Suprapubic skin (tissue), 4 donors: ENCODE results near the gene NCKAP5. TPM values are rescaled to one million over a fixed set of nuclear protein-coding genes. Genes with fewer than 3 reads are reported as not detected.

Experiments
- DNase-seq, 2 donors: peaks; one replicate each; pipeline ENCODE4 v3.0.0-alpha.2; 2019; ENCODE audit warnings: low spot score in 2 of 2
- H3K27ac ChIP-seq: fragments of 200-600 bp; sonication (generic); one replicate; pipeline ENCODE4 v1.5.1; 2019
- H3K27me3 ChIP-seq: fragments of 200-600 bp; sonication (generic); one replicate; pipeline ENCODE4 v1.5.1; 2019
- H3K36me3 ChIP-seq: fragments of 200-600 bp; sonication (generic); one replicate; pipeline ENCODE4 v1.5.1; 2019
- H3K4me1 ChIP-seq: fragments of 200-600 bp; sonication (generic); one replicate; pipeline ENCODE4 v1.5.1; 2019
- H3K4me3 ChIP-seq: fragments of 200-600 bp; sonication (generic); one replicate; pipeline ENCODE4 v1.5.1; 2019; ENCODE audit warnings: mild to moderate bottlenecking
- H3K9me3 ChIP-seq: fragments of 200-600 bp; sonication (generic); one replicate; pipeline ENCODE4 v1.5.1; 2019
- CTCF ChIP-seq, 2 donors: fragments of 200-600 bp in 1 of 2; fragments of 450-650 bp in 1 of 2; sonication (generic) in 1 of 2; IDR thresholded peaks; one replicate each; pipeline ENCODE4 v1.5.1; 2016 to 2019; ENCODE audit warnings: antibody characterized with exemption in 2 of 2, mild to moderate bottlenecking in 1 of 2, moderate library complexity in 1 of 2
- EP300 ChIP-seq: sonication (generic); formaldehyde crosslinking; IDR thresholded peaks from one replicate; pipeline ENCODE4 v1.6.1; 2017; ENCODE audit warnings: antibody characterized with exemption
- POLR2A ChIP-seq, 2 donors: fragments of 450-650 bp; IDR thresholded peaks; one replicate each; pipeline ENCODE4 v1.6.1; 2017; ENCODE audit warnings: antibody characterized with exemption in 2 of 2, mild to moderate bottlenecking in 2 of 2, moderate library complexity in 2 of 2
- POLR2AphosphoS5 ChIP-seq, 3 donors: sonication (generic); formaldehyde crosslinking; IDR thresholded peaks; one replicate each; pipeline ENCODE4 v1.6.1; 2017; ENCODE audit warnings: antibody characterized with exemption in 3 of 3
- WGBS: methylation state at CpG from one replicate; pipeline ENCODE4 v1.1.5; 2018; 5-methylcytosine and 5-hydroxymethylcytosine counted together
- total RNA-seq, 4 donors: library from RNA; depleted of rRNA; stranded (reverse); fragments of >200 nt; gene quantifications; one replicate each; pipeline ENCODE4 v1.1.0, GENCODE V29; 2016

Gene NCKAP5
- total RNA-seq, 4 donors from 2014 or later = 2.8 to 6.4 (median 4.2) TPM

- H3K9me3 ChIP-seq = no peaks in the 10 kb centered on the region
- no peak for DNase-seq
- no peak for TF ChIP-seq POLR2A (IDR thresholded peaks at IDR 0.05)
- TF ChIP-seq POLR2AphosphoS5 (IDR thresholded peaks at IDR 0.05) = no peak
- no peak for TF ChIP-seq CTCF (IDR thresholded peaks at IDR 0.05)
- TF ChIP-seq EP300 = no peak
- no peaks in the 10 kb centered on the region for H3K36me3 ChIP-seq
- WGBS = 46% methylated on average over 2 of the region's 2 CpGs
- no peaks in the 10 kb centered on the region for H3K27me3 ChIP-seq
- no peak overlapping the region for H3K4me3 ChIP-seq
- H3K4me1 ChIP-seq = no peaks in the 10 kb centered on the region
- no peak overlapping the region for H3K27ac ChIP-seq
These were observed 630.6 kb downstream of the NCKAP5 start for GRCh38 chr2:132937629-132938028.

GRCh38 chr2:132936791-132937190, 631.5 kb downstream of the NCKAP5 start:
- Histone ChIP-seq H3K4me1 (no peaks in the 10 kb centered on the region), H3K9me3 (no peaks in the 10 kb centered on the region), H3K4me3 (no peak overlapping the region), H3K27me3 (no peaks in the 10 kb centered on the region), H3K36me3 (no peaks in the 10 kb centered on the region), H3K27ac (no peak overlapping the region)
- 86% methylated on average over 1 of the region's 1 CpG for WGBS
- DNase-seq = no peak
- TF ChIP-seq POLR2A (IDR thresholded peaks at IDR 0.05) (no peak), EP300 (no peak), CTCF (IDR thresholded peaks at IDR 0.05) (no peak), POLR2AphosphoS5 (IDR thresholded peaks at IDR 0.05) (no peak)

GRCh38 chr2:132936261-132936660, 632.0 kb downstream of the NCKAP5 start:
- no peaks in the 10 kb centered on the region for H3K4me1 ChIP-seq
- no peak overlapping the region for H3K27ac ChIP-seq
- DNase-seq = no peak
- no peak for TF ChIP-seq POLR2A (IDR thresholded peaks at IDR 0.05)
- TF ChIP-seq CTCF (IDR thresholded peaks at IDR 0.05) = no peak
- TF ChIP-seq EP300 = no peak
- TF ChIP-seq POLR2AphosphoS5 (IDR thresholded peaks at IDR 0.05) = no peak
- H3K36me3 ChIP-seq = no peaks in the 10 kb centered on the region
- H3K27me3 ChIP-seq = no peaks in the 10 kb centered on the region
- H3K4me3 ChIP-seq = no peak overlapping the region
- no peaks in the 10 kb centered on the region for H3K9me3 ChIP-seq
- 25% methylated on average over 1 of the region's 1 CpG for WGBS

- no peak for DNase-seq
- no peak overlapping the region for H3K4me3 ChIP-seq
- no peaks in the 10 kb centered on the region for H3K36me3 ChIP-seq
- H3K4me1 ChIP-seq = no peaks in the 10 kb centered on the region
- no peaks in the 10 kb centered on the region for H3K27me3 ChIP-seq
- H3K27ac ChIP-seq = no peak overlapping the region
- TF ChIP-seq CTCF (IDR thresholded peaks at IDR 0.05) (no peak), POLR2A (IDR thresholded peaks at IDR 0.05) (no peak), EP300 (no peak), POLR2AphosphoS5 (IDR thresholded peaks at IDR 0.05) (no peak)
- 65% methylated on average over 6 of the region's 6 CpGs for WGBS
- no peaks in the 10 kb centered on the region for H3K9me3 ChIP-seq
These were observed 638.5 kb downstream of the NCKAP5 start for GRCh38 chr2:132929786-132930185.

GRCh38 chr2:132923787-132924186, 644.5 kb downstream of the NCKAP5 start:
- Histone ChIP-seq H3K36me3 (no peaks in the 10 kb centered on the region), H3K27ac (no peak overlapping the region), H3K4me1 (no peaks in the 10 kb centered on the region), H3K9me3 (no peaks in the 10 kb centered on the region), H3K27me3 (no peaks in the 10 kb centered on the region), H3K4me3 (no peak overlapping the region)
- no peak for TF ChIP-seq CTCF (IDR thresholded peaks at IDR 0.05)
- TF ChIP-seq EP300 = no peak
- TF ChIP-seq POLR2AphosphoS5 (IDR thresholded peaks at IDR 0.05) = no peak
- TF ChIP-seq POLR2A (IDR thresholded peaks at IDR 0.05) = no peak
- WGBS = 72% methylated on average over 3 of the region's 3 CpGs
- DNase-seq = no peak
